Renal cortical epithelial cell (primary cell): ENCODE measurements around the gene OSBPL6. TPM values are rescaled to one million over a fixed set of nuclear protein-coding genes. Genes with fewer than 3 reads are reported as not detected.
A peak's percentile ranks its signal among the peaks of the same experiment; 100 is the strongest.
"Not testable (repeated sequence)": the region's sequence is repeated elsewhere in the genome, so short reads cannot be mapped to it uniquely, and the experiment has no call there.

Experiments
- DNase-seq: peaks from one replicate; pipeline ENCODE4 v3.0.0-alpha.2; 2011; ENCODE audit warnings: low read depth
- total RNA-seq: library from RNA; depleted of rRNA; stranded (reverse); fragments of >200 nt; gene quantifications from 2 replicates; pipeline ENCODE4 v1.2.3, GENCODE V29; 2014

The OSBPL6 gene
- total RNA-seq, 1 donor from 2014 or later = 2.5 TPM

DNA sequence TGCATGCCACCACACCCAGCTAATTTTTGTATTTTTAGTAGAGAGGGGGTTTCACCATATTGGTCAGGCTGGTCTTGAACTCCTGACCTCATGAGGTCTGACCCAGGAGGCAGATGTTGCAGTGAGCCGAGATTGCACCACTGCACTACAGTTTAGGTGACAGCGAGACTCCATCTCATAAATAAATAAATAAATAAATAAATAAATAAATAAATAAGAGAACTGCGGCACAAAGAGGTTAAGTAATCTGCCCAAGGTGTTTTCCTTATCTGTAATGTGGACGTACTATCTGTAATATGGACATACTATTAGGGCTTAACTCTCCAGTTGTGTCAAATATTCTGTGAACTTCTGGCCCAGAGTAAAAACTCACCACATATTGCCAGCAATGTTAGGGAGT lies 4.1 kb downstream of the OSBPL6 start:
- DNase-seq = not testable (repeated sequence)

DNA sequence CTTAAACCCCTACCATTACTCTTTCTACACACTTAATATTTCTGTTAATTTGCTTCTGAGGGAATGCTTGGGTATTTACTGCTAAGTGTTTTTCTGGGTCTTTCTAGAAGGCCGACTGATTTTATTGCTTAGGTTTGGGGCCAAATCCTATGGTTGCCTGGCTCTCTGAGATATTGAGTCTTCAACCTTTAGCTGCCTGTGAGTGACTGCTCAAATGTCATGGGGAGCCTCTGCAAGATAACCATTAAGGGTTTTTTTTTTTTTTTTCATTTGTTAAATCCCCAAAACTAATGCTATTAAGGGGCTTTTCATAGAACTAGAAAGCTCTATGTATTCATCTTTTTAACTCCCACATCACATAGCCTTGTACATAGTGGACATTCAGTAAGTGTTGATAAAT lies 5.0 kb downstream of the OSBPL6 start:
- no peak for DNase-seq

DNA sequence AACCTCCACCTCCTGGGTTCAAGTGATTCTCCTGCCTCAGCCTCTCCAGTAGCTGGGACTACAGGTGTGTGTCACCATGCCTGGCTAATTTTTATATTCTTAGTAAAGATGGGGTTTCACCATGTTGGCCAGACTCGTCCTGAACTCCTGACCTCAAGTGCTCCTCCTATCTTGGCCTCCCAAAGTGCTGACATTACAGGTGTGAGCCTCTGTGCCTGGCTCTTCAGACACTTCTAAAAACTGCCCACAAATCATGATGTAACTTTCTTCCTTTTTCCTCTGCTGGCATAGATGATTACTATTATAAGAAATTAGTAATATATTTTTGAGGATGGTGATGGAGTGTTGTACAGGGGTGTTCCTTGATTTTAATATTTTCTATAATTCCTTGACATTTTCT lies 6.0 kb downstream of the OSBPL6 start:
- DNase-seq = no peak

DNA sequence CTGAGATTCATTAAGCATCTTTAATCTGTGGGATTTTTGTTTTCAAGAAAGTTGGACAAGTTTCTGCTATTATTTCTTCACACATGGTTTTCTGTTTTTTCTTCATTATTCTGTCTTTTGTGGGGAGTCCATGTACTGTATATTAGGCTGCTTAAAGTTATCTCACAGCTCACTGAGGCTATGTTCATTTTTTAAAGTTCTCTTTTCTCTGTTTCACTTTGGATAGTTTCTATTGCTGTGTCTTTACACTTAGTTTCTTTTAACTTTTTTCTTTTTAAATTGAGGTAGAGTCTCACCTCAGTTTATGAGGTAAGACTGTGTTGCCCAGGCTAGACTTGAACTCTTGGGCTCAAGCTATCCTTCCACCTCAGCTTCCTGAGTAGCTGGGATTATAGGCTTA lies 8.6 kb downstream of the OSBPL6 start:
- DNase-seq = no peak

DNA sequence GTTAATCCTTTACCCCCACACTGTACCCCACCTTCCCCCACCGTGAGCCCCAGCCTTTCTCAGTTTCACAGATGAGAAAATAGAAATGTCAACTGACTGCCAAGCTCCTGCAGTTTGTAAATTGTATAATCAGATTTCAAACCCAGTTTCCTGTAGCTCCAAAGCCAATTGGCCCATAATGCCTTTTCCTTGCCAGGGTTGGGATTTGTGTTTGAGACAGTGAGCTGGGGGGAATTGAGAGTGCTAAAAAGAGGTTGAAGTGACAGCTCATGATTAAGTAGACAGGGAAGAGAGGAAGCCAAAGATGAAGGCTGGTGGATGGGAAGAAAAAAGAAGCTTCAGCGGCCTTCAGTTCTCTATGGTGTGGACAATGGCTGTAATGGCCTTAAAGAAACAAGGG lies 10.7 kb downstream of the OSBPL6 start:
- DNase-seq = no peak

DNA sequence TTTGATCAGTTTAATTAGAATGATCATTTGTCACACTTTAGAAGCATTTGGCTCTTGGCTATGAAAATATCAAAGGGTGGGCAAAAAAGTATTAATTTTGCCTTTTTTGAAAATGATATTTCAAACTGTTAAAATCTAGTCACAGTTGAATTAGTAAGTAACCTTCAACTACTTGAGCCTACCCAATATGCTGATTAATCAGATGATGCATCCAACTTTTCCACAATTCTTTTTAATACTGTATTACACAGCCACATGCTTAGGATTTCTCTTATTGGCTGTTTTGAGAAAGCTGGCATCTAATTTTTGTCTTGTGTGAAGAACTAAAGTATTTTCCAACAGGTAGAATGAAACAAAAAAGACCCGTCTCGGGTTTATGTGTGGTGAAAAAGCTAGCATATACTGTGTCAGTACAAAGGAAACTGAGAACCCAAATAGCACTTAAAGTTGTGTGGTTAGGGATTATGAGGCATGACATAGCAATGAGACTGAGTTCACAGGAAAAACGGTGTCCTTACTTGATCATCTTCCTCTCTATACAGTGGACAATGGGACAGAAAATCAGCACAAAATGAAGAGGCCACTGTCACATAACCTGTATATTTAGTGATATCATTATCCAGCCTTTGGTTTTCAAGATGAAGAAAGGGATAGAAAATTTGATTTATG lies 11.7 kb downstream of the OSBPL6 start:
- peak; percentile 63 for DNase-seq

DNA sequence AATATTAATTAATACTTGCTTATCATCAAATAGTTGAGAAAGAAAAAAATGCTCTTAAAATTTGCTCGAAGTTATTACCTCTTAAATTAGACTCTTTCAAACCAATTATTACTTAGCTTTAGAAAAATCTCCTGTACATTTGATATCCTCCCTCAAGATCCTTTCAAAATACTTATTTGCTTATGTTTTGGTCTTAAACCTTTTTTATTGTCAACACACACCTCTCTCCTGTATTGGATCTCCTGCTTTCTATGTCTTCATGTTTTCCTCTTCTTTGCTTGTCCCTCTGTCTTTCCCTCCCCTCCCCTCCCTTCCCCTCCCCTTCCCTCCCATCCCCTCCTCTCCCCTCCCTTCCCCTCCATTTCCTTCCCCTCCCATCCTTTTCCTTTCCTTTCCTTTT lies 14.0 kb downstream of the OSBPL6 start:
- DNase-seq = no peak

DNA sequence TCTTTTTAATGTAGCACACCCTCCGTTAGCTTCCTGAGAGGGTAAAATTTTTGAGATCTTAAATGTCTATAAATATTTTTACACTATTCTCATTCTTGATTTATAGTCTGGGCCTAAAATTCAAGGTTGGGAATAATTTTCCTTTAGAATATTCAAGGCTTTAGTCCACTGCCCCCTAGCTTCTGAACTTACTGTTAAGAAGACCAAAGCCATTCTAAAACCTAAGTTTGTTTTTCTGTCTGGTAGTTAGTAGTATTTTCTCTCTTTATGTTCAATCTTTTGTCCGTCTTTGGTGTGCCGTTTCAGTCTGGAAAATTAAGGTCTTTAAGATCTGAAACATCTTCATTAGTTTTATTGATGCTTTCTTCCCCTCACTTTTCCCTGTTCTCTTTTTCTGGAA lies 14.5 kb downstream of the OSBPL6 start:
- peak; percentile 25 for DNase-seq

DNA sequence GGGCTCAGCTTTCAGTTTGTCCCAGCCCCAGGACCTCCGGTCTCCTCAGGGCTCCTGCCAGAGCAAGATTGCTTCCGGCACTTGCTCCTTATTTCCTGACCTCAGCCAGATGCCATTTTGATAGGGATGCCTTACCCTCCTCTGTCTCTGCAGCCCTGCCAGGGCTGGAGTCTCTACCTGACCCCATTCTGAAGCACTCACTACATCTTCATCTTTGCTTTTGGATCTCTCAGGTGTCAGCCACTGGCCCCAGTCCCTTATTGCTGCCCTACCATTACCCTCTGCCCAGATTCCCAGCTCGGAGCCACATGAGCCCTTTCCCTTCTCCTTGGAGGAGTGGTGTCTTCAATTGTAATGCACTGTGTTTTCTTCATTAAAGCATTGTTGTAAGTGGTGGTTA lies 17.1 kb downstream of the OSBPL6 start:
- DNase-seq = no peak

DNA sequence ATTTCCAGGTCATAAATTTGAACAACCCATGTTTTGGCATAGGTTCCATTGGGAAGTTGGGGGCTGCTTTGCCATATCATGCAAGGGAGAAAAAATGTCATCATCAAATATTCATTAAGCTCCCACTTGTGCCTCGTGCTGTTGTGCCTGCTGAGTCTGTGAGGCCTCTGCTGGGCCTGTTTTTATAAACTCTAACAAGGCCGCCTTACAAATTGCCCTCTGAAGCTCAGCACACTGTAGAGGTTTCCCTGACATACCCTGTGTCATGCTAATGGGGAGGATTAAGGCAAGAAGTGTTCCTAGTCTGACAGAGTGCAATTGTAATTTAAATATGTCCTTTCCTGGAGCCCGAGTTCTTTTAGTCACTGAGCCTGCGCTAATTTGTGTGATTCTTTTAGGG lies 17.6 kb downstream of the OSBPL6 start:
- DNase-seq = no peak

DNA sequence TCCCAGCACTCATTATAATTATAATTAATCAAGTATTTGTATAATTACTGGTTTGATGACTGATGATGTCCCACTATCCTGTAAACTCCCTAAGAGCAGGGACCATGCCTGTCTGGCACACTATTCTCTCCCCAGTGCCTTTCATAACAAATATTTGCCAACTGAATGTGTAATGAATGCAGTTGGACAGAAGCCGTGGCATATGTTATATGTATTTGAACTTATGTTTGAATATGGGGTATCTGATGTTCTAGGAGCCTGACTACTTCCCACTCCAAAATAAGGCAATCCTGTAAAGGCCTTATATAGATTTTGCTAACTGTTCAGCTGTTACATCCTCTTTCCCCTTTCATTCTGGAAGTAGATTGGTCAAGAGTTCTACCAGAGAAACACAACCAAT lies 19.7 kb downstream of the OSBPL6 start:
- no peak for DNase-seq

DNA sequence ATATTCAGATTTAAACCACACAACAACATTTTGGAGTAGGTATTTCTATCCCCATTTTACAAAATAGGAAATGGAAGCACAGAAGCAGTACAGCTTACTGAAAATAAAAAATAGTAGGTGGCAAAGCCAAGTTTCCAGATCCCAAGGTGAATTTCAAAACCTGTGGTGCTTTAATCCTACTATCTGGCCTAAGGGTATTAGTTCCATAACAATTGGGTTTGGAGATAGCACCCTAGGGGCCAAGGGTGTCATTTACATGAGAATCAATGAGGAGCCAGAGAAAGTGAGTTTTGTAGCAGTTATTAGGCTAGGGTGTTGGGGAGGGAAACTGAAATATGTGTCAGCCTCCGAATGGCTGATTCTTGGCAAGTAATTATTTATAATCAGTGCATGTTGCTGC lies 24.9 kb downstream of the OSBPL6 start:
- no peak for DNase-seq

DNA sequence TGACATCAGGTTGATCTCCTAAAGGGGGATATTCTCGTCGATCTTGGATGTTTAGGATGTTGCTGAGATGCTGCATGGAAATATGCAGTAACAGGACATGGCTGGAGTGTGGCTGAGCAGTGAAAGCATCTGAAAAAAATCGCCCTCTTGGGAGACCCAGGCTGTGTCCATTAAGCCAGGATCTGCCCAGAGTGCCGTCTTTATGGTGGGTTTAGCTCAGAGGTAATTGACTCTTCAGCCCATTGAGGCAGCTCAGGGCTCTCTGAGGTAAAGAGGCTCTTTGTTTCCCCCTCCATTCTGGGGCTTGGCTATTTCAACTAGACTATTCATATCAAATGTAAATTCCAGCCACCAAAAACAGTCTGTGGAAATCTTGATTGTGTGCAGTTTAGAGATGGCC lies 26.5 kb downstream of the OSBPL6 start:
- DNase-seq = no peak

DNA sequence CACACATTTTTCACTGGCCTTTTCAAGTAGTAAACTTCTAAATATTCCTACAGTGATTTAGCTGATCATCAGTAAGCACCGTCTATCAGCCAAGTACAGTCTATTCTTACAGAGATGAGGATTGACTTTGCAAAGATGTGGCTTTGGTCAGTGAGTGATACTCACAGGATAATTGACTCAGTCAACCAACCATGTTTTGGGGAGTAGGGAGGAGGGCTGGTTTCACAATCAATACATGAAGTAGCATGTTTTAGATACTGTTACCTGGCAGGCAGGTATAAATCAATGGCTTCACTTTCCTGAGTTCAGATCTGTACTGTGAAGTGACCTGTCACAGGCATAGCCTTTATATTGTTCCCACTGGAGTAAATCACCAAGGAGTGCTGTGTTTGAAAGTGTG lies 27.2 kb downstream of the OSBPL6 start:
- no peak for DNase-seq

DNA sequence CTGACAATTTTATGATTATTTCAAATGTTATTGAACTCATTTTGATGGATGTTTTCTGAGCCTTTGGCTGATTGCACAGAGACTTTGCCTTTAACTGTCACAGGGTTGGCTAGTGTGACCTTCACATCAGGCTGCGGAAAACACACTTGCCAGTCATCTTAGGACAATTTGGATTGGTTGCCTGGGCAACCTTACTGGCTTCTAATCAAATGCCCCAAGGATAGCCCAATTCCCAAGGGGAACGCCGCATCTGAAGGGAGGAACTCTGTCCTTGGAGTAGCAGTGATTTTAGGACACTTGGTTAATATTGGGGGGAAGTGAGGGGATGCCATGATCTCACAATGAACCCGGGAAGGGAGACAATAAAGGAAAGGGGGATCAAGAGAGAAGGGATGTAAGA lies 29.5 kb downstream of the OSBPL6 start:
- no peak for DNase-seq

DNA sequence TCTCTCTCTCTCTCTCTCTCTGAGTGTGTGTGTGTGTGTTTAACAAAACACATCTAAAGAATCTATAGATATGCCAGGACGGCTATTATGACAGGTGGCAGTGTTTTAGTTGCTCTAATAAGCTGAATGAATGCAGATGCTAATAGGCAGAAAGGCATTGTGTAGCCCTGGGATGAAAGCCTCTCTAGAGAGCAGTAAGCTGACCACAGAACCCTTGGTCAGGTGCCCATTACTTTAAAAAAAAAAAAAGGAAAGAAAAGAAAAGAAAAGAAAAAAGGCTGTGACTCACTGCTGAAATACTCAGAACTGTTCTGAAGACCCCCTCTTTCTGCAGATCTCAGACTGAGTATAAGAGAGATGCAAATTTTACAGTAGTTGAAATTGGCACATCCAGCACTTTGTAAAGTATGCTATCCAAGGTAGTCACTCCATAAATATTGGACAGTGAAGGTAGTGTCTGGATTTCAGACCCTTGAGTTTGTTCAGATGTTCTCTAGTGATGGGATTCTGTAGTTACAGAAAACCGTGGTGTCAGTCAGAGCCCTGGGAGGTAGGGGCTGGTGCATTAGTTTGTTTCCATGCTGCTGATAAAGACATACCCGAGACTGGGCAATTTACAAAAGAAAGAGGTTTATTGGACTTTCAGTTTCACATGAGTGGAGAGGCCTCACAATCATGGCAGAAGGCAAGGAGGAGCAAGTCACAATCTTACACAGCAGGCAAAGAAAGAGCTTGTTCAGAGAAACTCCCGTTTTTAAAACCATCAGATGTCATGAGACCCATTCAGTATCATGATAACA lies 30.9 kb downstream of the OSBPL6 start:
- peak; percentile 50 for DNase-seq

DNA sequence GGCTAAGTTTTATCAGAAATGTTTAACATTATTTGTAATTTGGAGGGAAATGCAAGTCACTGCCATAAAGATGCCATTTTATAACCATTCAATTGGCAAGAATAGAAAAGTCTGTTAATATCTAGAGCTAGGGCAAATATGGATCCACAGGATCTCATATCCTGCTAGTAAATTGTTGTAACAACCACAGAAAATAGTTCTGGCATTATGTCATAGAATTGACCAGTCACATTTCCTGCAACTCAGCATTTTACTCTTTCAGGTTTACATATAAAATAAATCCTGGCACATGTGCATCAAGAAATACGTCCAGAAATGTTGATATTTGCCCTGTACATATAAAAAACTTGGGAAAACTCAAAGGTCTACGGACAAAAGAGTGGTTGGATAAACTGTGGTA lies 32.9 kb downstream of the OSBPL6 start:
- peak; percentile 49 for DNase-seq

DNA sequence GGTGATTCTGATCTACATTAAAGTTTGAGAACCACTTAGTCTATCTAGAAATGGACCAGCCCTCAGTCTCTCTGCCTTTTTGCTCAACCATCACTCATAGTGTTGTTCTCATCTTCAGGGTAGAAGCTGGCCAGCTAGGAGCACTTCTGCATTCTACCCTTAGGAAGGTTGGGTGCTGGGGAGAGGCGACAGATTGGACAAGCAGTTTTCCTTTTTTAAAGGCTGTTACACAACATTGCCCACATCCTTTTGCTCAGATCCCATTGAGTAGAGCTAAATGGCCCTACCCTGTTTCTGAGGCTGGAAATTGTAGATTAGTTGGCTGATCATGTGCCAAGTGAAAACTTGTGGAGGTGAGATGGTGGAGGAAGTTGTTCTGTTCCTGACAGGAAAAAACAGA lies 35.6 kb downstream of the OSBPL6 start:
- peak; percentile 9 for DNase-seq

DNA sequence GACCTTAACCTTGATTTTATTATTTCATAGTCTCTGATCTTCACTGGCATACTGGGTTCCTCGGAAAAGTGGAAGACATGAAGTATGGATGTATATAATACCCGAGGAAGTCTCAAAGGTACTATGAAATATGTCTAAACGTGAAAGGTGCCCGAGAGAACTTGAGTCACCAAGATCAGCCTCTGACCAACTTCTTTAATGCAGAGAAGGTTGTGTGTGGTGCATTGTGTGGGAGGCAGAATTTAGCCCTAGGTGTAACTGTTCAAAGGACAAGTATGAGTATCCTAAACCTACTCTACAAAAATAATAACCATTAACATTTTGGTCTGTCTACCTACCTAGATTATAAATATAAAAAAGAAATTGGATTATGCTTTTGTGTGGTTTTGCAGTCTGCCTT lies 36.1 kb downstream of the OSBPL6 start:
- DNase-seq = peak; percentile 3

DNA sequence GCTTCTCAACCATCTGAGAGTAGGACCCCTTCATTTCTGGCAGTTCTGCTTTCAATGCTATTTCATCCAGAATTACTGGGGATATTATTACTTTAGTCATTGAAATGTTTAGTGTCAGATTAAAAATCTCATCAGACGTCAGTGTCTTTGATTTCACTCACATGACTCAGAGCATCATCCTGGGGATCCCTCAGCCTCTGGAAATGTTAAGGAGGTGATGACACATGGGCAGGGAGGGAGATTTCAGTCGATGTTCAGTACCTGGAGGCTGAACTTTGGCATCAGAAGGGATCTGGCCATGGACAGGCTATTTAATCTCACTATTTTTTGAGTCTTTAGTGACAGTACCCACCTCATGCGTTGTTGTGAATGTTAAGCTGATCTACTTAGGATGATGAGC lies 39.1 kb downstream of the OSBPL6 start:
- no peak for DNase-seq

DNA sequence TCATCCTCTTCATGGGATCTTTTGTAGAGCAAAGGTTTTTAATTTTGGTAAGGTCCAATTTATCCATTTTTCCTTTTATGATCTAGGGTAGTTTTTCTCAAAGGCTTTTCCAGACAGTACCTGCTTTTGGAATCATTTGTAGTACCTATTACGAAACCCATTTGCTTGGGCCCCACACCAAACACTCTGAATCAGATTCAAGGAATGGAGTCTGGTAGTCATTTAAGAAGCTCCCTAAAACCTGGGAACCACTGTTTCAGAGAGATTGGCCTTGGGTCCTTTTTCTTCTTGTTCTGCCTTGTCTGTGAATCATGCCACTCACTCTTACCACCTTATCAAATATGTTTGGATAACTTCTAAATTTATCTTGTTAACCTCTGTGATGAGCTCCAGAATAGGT lies 40.3 kb downstream of the OSBPL6 start:
- DNase-seq = no peak

DNA sequence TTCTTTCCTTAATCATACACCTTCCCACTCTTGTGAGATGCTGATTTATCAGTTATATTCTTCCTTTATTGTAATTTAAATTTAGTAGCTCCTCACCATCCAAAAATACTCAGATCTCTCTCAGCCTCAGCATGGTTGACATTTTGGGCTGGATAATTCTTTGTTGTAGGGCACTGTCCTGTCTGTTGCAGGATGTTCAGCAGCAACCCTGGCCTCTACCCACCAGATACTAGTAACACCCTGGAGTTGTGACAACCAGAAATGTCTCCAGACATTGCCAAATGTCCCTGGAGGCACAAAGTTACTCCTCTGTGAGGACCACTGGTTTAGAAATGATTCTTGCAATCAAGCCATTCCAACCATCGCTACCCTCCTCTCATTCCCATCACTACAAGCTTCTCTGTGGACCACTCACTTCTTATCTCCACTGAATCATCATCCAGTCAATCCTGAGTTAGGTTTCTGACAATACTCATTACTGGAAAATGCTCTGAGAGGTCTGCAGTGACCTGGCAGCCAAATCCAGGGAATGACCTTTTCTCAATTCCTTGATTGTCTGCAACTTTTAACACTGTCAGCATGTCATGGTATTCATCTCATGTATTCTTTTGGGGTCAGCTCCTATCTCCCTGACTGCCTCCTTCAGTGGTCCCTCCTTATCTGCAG lies 43.3 kb downstream of the OSBPL6 start:
- no peak for DNase-seq

DNA sequence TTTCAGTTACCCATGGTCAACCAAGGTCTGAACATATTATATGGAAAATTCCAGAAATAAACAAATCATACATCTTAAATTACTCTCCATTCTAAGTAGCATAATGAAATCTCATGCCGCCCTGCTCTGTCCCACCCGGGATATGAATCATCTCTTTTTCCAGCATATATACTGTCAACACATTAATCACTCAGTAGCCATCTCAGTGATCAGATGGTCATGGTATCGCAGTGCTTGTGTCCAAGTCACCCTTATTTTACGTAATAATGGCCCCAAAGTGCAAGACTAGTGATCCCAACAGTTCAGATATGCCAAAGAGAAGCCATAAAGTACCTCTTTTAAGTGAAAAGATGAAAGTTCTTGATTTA lies 43.8 kb downstream of the OSBPL6 start:
- DNase-seq = no peak
